ENCODE measurements around the gene HS3ST6. TPM values are rescaled to one million over a fixed set of nuclear protein-coding genes. Genes with fewer than 3 reads are reported as not detected.
"Not testable (repeated sequence)": the region's sequence is repeated elsewhere in the genome, so short reads cannot be mapped to it uniquely, and the experiment has no call there.

Gene HS3ST6
- total RNA-seq, 1 donor from 2014 or later = not detected

DNA sequence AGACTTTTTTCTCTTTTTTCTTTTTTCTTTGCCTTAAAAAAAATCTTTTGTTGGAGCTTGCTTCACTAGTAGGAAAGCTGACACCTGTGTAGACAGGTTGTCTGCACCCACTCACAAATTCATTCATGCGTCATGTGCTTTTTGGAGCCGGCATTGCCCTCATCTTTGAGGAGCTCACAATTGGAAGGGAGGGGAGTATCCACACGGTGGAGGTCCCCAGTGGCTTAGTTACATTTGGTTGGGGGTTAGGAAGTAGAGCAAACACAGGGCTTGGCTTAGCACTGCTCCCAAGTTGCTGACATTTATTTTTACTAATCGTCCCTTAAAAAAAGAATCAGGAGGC, 27.5 kb downstream of the HS3ST6 start:
- no peak overlapping the region for H3K4me3 ChIP-seq (ENCODE audit: low read depth, low read length)
- no peak for DNase-seq (ENCODE audit: low read depth)
- TF ChIP-seq CTCF (conservative IDR thresholded peaks at IDR 0.05; ENCODE audit: low read depth, low read length) = no peak

DNA sequence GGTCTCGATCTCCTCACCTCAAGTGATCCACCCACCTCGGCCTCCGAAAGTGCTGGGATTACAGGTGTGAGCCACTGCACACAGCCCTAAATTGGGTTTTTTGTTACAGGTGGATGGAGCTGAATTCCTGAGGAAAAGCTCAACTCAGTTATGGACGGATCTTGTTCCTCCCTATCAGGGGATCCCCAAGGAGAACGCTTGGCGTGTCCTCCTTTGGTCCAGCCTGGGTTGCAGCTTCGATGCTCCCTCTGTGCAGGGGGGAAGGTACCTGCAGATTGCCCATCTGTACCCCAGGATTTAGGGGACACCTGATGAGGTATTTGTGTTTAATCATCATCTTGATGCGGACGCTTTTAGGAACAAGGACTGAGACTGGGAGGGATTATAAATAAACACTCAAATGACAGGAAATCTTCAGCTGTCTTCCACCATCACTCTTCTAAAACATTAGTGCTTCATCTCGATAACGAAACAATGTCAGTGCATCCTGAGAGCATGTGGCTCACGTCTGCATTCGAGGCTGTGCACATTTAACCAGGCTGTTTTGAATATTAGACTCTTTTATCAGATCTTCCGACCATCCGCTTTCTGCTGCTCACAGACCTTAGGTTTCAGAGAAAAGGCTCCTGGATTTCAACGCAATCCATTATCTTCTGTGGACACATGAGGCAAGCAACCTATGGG, 28.0 kb downstream of the HS3ST6 start:
- no peak for TF ChIP-seq CTCF (conservative IDR thresholded peaks at IDR 0.05; ENCODE audit: low read depth, low read length)
- DNase-seq (ENCODE audit: low read depth) = no peak
- no peak overlapping the region for H3K4me3 ChIP-seq (ENCODE audit: low read depth, low read length)

- no peak for TF ChIP-seq CTCF (conservative IDR thresholded peaks at IDR 0.05; ENCODE audit: low read depth, low read length)
- H3K4me3 ChIP-seq (ENCODE audit: low read depth, low read length) = no peak overlapping the region
- no peak for DNase-seq (ENCODE audit: low read depth)
Observed at GRCh38 chr16:1887711-1888354, 30.4 kb downstream of the HS3ST6 start.

- no peak for DNase-seq (ENCODE audit: low read depth)
- no peak overlapping the region for H3K4me3 ChIP-seq (ENCODE audit: low read depth, low read length)
- TF ChIP-seq CTCF (conservative IDR thresholded peaks at IDR 0.05; ENCODE audit: low read depth, low read length) = no peak
Observed at GRCh38 chr16:1884889-1885288, 33.3 kb downstream of the HS3ST6 start.

DNA sequence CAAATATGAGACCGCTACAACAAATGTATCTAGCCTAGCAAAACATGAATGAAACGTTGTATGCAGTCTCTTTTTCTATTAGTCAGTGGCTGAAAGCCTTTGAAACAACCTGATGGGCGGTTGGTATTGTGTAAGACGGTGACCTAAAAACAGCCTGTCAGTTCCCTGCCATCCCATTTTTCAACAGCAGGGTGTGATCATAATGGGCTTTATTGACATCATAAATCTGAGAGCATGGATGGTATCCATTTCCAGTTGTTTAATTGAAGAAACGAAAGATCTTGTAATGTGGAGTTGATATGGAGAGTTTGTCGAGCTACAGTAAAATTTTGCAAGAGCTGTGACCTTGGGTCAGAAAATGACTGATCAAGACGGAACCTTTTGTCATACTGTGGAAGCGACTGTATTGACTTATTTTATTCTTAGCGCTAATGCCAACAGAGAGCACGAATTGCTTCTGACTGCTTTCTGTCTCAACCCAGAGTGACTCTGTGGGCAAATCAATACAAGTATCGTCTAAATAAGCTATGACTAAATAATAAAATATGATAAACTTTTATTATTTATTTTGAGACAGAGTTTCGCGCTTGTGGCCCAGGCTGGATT, 34.0 kb downstream of the HS3ST6 start:
- no peak overlapping the region for H3K4me3 ChIP-seq (ENCODE audit: low read depth, low read length)
- no peak for DNase-seq (ENCODE audit: low read depth)
- peak; percentile 25 for TF ChIP-seq CTCF (conservative IDR thresholded peaks at IDR 0.05; ENCODE audit: low read depth, low read length)

GRCh38 chr16:1881172-1881571, 37.0 kb downstream of the HS3ST6 start:
- not testable (repeated sequence) for DNase-seq (ENCODE audit: low read depth); H3K4me3 ChIP-seq (ENCODE audit: low read depth, low read length)

- TF ChIP-seq CTCF (conservative IDR thresholded peaks at IDR 0.05; ENCODE audit: low read depth, low read length) = no peak
- no peak for DNase-seq (ENCODE audit: low read depth)
- no peak overlapping the region for H3K4me3 ChIP-seq (ENCODE audit: low read depth, low read length)
Observed at GRCh38 chr16:1879477-1879876, 38.7 kb downstream of the HS3ST6 start.
